Omental fat pad (tissue), 4 donors: Measurements from ENCODE around the gene RBM47. TPM values are rescaled to one million over a fixed set of nuclear protein-coding genes. Genes with fewer than 3 reads are reported as not detected.
"Not testable (repeated sequence)": the region's sequence is repeated elsewhere in the genome, so short reads cannot be mapped to it uniquely, and the experiment has no call there.

ENCODE experiments used
- ATAC-seq: fragments of 150-250 bp; one replicate; pipeline ENCODE4 v1.9.1; 2016; ENCODE audit warnings: mild to moderate bottlenecking, moderate library complexity; ENCODE audit not compliant: low FRiP score
- DNase-seq: peaks from one replicate; pipeline ENCODE4 v3.0.0-alpha.2; 2019; ENCODE audit warnings: low spot score
- total RNA-seq, 4 donors: library from RNA; depleted of rRNA; stranded (reverse); fragments of >200 nt; gene quantifications; one replicate each; pipeline ENCODE4 v1.1.0, GENCODE V29; 2016
- TF ChIP-seq, protein P1 (sequence below), 3 donors: fragments of 450-650 bp; IDR thresholded peaks; one replicate each; pipeline ENCODE4 v1.5.1; 2016 to 2017; ENCODE audit warnings: antibody characterized with exemption in 3 of 3, mild to moderate bottlenecking in 3 of 3, moderate library complexity in 2 of 3

The RBM47 gene
- total RNA-seq, 4 donors from 2014 or later, result 51.0 to 124 (median 55.5) TPM

DNA sequence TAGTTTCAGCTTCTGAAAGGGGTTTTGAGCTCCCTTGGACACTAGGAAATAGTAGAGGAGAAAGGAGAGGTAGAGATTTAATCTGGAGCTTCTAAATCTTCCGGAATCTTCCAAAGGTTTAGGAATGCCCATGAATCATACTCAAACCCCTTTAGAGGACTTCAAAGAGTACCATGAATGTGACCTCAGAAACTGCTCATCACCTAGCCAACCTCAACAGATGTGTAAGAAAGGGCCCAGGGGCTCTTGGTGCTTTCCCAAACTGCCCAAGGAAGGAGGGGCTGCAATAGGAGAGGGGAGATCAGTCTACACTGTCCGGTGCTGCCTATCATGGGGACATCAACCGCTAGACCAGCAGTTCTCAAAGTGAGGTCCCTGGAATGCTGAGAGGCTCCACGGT is 109.1 kb downstream of the RBM47 start:
- no peak for ATAC-seq
- TF ChIP-seq, protein P1, sequence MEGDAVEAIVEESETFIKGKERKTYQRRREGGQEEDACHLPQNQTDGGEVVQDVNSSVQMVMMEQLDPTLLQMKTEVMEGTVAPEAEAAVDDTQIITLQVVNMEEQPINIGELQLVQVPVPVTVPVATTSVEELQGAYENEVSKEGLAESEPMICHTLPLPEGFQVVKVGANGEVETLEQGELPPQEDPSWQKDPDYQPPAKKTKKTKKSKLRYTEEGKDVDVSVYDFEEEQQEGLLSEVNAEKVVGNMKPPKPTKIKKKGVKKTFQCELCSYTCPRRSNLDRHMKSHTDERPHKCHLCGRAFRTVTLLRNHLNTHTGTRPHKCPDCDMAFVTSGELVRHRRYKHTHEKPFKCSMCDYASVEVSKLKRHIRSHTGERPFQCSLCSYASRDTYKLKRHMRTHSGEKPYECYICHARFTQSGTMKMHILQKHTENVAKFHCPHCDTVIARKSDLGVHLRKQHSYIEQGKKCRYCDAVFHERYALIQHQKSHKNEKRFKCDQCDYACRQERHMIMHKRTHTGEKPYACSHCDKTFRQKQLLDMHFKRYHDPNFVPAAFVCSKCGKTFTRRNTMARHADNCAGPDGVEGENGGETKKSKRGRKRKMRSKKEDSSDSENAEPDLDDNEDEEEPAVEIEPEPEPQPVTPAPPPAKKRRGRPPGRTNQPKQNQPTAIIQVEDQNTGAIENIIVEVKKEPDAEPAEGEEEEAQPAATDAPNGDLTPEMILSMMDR (IDR thresholded peaks at IDR 0.05), result no peak
- no peak for DNase-seq

DNA sequence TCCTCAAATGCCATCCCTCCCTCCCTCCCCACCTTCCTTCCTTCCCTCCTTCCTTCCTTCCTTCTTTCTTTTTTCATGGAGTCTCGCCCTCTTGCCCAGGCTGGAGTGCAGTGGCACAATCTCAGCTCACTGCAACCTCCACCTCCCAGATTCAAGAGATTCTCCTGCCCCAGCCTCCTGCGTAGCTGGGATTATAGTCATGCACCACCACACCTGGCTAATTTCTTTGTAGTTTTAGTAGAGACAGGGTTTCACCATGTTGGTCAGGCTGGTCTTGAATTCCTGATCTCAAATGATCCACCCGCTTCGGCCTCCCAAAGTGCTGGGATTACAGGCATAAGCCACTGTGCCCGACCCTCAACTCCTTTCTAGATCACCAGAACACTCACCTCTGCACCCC is 112.6 kb downstream of the RBM47 start:
- DNase-seq, ATAC-seq: not testable (repeated sequence)

DNA sequence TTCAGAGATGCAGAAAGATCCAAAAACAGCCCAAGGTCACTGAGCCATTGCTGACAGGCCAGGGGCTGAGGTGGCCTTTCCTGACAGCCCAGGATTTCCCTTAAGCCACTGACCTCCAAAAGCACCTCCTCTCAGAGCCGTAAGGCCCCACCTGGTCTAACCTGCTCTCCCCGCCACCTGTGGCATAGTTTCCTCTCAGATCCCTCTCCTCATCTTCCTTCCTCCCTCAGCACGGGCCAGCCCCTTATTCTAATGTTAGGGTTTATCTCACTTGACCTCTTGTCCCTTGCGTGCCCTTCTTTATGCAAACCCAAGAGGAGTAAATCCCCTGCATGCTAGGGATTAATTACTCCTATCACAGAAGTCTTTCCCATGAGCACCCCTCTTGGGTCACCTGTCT is 113.0 kb downstream of the RBM47 start:
- DNase-seq, result no peak
- TF ChIP-seq, protein P1 (IDR thresholded peaks at IDR 0.05), result no peak
- ATAC-seq, result no peak

DNA sequence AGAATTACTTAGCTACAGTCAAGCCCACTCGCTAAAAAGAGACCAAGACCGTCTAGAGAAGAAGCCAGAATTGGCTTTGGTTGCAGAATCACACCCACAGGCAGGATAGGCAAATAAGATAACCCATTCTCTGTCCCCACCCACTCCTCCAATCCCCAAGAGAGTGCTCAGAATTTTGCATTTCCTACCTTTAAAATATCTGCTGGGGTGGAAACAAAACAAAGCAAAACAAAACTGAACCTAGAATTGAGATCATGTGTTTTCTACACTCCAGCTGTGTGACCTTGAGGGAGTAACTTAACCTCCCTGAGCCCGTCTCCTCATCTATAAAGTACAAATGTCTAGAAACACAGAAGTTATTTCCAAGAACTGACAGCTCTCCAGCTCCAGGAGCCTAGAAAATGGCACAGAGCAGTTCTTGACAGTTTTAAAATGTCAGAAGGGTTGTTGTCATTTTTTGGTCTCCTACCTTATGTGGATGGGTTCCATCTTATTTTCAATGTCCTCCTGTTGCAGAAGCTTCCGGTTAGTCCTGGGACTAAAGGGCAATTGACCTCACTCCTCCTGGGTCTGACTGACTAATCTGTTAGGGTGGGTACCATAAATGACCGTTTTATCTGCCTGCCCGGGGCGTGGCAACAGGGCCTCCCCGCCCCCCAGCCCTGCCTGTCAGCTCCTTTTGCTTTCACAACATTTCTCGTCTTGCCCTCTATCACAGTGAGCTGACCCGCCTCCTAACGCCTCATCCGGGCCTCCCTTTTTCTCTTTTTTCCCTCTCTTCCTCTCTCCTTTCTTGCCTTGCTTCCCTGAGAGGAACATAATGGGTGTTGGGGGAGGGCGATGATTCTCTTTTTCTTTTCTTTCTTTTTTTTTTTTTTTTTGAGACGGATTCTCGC is 114.0 kb downstream of the RBM47 start:
- peak; percentile 92 for ATAC-seq
- TF ChIP-seq, protein P1 (IDR thresholded peaks at IDR 0.05), result no peak
- no peak for DNase-seq

DNA sequence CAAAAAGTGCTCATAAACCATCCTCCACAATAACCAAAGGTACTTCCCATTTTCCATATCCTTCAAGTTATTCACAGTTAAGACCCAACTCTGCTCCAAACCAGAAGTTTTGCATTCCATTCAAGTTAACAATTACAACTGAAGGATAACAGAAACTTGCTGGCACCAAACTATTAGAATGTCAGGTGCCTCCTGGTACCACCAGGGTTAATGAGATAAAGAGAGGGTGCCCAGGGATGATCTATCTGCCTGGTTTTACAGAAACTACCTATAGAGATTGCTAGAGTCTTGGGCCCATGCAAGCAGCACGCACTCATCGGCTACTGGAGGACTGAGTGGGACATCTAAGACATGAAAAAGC is 114.6 kb downstream of the RBM47 start:
- DNase-seq, result no peak
- peak; percentile 17 for ATAC-seq
- TF ChIP-seq, protein P1 (IDR thresholded peaks at IDR 0.05), result no peak

DNA sequence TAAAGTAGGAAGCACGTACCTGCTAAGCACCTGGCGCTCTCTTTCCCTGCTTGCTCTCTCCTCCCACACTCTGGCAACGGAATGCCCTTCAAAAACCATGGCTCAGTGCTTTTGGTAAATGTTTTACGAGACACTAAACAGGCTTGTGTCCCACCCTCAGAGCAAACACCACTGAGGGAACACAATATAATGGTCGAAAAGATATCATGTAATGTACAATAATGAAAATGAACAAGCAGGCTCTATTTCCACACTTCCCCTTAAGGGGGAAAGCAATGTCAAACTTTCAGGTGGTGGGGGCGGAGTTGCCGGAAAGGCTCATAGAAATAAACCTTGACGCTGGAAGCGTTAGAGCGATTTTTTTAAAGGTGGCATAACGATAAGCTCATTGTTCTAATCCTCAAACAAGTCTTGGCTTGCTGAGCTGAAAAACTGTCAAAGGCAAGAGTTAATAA is 115.1 kb downstream of the RBM47 start:
- ATAC-seq (peak; percentile 12), DNase-seq (no peak)
- TF ChIP-seq, protein P1 (IDR thresholded peaks at IDR 0.05), result no peak

DNA sequence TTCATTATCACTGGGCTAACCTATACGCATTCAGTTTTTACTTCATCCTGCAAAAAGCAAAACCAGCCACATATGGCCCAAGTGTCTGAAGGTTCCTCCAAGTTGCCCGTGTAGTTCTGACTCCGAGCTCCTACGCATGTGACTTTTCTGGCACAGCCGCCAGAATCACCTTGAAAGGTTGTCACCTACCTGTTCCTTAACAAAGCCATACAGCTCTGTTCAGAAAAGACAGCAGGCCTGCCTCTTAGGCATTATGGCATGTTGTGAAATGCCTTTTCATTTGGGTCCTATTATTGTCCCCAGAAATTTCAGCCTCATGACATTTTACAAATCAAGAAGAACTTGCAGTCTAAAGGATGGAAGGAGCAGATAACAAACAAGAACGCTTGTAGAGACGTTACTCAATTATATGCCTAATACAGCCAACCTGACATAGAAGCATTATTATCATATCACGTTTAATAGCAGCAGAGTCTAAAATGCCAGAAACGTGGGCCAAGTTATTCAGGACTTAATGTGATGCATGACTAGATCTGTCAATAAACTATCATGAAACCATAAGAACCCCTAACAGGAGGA is 118.5 kb downstream of the RBM47 start:
- TF ChIP-seq, protein P1 (IDR thresholded peaks at IDR 0.05), result no peak
- no peak for DNase-seq
- ATAC-seq, result no peak
